Adipocyte (in vitro differentiated cells): ENCODE data around the gene HOXA3.

Experiments used
- DNase-seq: peaks from one replicate; pipeline ENCODE4 v3.0.0-alpha.2; 2015; ENCODE audit warnings: low read depth
- H3K27me3 ChIP-seq: replicated peaks from 2 replicates; pipeline ENCODE4 v1.7.0; 2013; ENCODE audit warnings: mild to moderate bottlenecking, low read length, moderate library complexity; ENCODE audit not compliant: control insufficient read depth, insufficient read depth
- H3K36me3 ChIP-seq: 2 replicates; pipeline ENCODE4 v1.7.0; 2013; ENCODE audit warnings: low read length, mild to moderate bottlenecking, moderate library complexity; ENCODE audit not compliant: control insufficient read depth, insufficient read depth, severe bottlenecking
- H3K4me1 ChIP-seq: 2 replicates; pipeline ENCODE4 v1.7.0; 2013; ENCODE audit warnings: mild to moderate bottlenecking, low read length, moderate library complexity; ENCODE audit not compliant: control insufficient read depth, insufficient read depth
- H3K4me3 ChIP-seq: 2 replicates; pipeline ENCODE4 v1.7.0; 2013; ENCODE audit warnings: mild to moderate bottlenecking, low read length, moderate library complexity
- H3K9ac ChIP-seq: 2 replicates; pipeline ENCODE4 v1.7.0; 2013; ENCODE audit warnings: mild to moderate bottlenecking, low read length, moderate library complexity
- H3K9me3 ChIP-seq: 2 replicates; pipeline ENCODE4 v1.7.0; 2013; ENCODE audit warnings: mild to moderate bottlenecking, low read length, moderate library complexity; ENCODE audit not compliant: control insufficient read depth

HOXA3 gene

DNA sequence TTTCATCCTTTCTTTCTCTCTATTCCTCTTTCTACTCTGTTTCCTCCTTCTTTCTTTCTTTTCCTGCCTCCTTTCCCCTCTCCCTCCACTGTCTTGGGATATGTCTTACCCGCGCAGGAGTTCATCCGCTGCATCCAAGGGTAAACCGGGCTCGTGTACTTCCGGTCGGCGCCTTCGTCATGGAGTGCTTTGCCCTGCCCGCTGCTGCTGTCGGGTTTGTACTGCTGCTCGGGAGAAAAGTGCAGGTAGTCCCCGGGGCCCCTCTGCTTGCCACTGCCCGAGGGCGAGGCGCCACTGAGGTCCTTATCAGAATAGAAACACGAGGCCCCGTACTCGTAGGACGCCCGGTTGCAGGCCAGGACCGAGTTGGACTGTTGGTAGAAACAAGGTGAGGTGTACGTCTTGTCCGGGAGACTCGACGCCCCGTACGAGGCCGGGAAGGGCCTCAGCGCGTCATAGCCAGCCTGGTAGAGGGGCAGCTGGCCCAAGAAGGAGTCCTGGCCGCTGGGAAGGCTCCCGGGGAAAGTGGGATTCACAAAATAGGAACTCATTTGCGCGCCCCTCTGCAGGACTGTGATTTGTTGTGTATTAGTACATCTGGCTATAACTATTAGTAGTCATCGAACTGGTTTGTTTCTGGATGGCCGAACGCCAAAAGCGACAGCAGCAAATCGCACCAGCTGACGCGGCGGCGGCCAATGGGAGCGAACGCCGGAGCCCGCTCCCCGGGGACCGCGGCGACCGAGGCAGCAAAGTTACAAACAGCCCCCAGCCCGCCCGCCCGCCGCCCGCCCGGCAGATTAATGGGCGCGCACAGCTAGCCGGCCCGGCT lies 5.0 kb downstream of the HOXA3 start, which contains the start of gene HOXA6:
Gene HOXA6, minus strand, starts transcription at position 576 of the 832 bp plus-strand sequence. Its CDS starts 25 bp downstream, at position 551.
- Histone ChIP-seq H3K4me3 (peak within 1 kb of the TSS; percentile 94), H3K36me3 (peaks cover 16% of the 10 kb centered on the region), H3K27me3 (no peaks in the 10 kb centered on the region), H3K9me3 (no peaks in the 10 kb centered on the region), H3K9ac (peak within 1 kb of the TSS; percentile 97), H3K4me1 (peaks cover 36% of the 10 kb centered on the region)
- DNase-seq = no peak

DNA sequence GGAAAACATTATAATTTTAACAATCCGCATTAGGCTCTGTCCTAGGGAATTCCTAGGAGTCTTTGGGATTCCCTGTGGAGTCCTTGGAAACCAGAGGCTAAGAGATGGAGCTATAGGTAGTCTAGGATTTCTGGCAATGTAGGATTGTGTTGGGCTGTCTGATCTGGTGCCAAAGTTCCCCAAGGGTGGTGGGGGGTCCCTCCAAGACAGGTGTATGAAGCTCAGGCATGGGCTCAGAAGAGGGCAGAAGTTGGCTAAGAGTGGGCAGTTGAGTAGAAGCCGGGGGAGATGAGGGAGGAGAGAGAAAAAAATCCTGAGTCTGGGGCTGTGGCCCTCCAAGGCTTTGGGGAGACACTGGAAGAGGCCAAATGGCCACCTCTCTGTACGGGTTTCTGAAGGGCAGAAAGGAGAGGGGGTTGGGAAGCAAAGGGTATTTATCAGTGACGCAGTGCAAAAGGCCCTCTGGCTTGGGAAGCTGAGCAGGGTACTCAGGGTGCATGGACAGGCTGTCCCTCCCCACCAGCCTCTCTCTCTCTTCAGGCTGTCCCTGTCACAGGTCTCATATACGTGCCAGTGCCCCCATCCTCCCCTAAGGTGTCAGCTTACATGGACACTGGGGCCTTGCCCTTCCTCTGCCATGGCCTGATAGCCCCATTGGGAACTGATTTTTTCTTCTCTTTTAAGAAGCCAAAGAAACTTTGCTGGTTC lies 5.7 kb downstream of the HOXA3 start:
- Histone ChIP-seq H3K9ac (peak overlapping the region; percentile 88), H3K4me3 (peak overlapping the region; percentile 94), H3K27me3 (no peaks in the 10 kb centered on the region), H3K4me1 (peaks cover 36% of the 10 kb centered on the region), H3K36me3 (peaks cover 18% of the 10 kb centered on the region), H3K9me3 (no peaks in the 10 kb centered on the region)
- no peak for DNase-seq

- Histone ChIP-seq H3K9ac (peak overlapping the region; percentile 88), H3K9me3 (no peaks in the 10 kb centered on the region), H3K27me3 (no peaks in the 10 kb centered on the region), H3K4me1 (peaks cover 39% of the 10 kb centered on the region), H3K4me3 (peak overlapping the region; percentile 94), H3K36me3 (peaks cover 25% of the 10 kb centered on the region)
- no peak for DNase-seq
These were observed 6.4 kb downstream of the HOXA3 start for GRCh38 chr7:27145914-27146412.

DNA sequence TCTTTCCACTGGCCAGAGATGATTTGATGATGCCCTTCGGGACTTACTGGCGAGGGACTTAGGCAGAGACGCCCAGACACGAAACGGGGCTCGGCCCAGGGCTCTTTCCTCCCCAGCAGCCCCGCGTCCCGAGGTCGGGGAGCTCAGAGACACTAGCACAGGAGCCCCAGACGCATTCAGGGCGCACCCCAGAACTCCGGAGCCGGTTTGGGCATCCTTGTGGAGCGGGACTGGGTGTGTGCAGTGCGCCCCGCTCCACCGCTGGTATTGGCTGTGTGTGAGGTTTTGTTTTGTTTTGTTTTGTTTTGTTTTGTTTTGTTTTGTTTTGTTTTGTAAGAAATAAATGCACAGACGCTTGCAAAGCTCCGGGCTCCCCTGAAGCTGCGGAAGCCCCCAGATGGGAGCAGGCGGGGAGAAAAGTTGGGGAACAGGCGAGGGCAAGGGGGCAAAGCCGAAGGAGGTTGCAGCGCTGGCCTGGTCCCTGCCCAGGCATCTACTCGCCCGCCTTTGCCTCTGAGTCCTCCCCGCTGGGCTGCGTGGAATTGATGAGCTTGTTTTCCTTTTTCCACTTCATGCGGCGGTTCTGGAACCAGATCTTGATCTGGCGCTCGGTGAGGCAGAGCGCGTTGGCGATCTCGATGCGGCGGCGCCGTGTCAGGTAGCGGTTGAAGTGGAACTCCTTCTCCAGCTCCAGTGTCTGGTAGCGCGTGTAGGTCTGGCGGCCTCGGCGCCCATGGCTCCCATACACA lies 7.0 kb downstream of the HOXA3 start:
- H3K4me3 ChIP-seq = peak overlapping the region; percentile 94
- H3K9ac ChIP-seq = peak overlapping the region; percentile 88
- peaks cover 44% of the 10 kb centered on the region for H3K4me1 ChIP-seq
- H3K9me3 ChIP-seq = no peaks in the 10 kb centered on the region
- H3K27me3 ChIP-seq = no peaks in the 10 kb centered on the region
- peaks cover 25% of the 10 kb centered on the region for H3K36me3 ChIP-seq
- DNase-seq = no peak

- Histone ChIP-seq H3K4me1 (peaks cover 50% of the 10 kb centered on the region), H3K36me3 (peaks cover 25% of the 10 kb centered on the region), H3K4me3 (peak overlapping the region; percentile 94), H3K27me3 (no peaks in the 10 kb centered on the region), H3K9me3 (no peaks in the 10 kb centered on the region), H3K9ac (peak overlapping the region; percentile 88)
- no peak for DNase-seq
These were observed 7.6 kb downstream of the HOXA3 start for GRCh38 chr7:27144781-27145164.

GRCh38 chr7:27143950-27144780 lies 8.2 kb downstream of the HOXA3 start:
- no peak for DNase-seq
- Histone ChIP-seq H3K36me3 (peaks cover 25% of the 10 kb centered on the region), H3K4me1 (peaks cover 50% of the 10 kb centered on the region), H3K27me3 (no peaks in the 10 kb centered on the region), H3K9me3 (no peaks in the 10 kb centered on the region), H3K9ac (peak overlapping the region; percentile 88), H3K4me3 (peak overlapping the region; percentile 94)

DNA sequence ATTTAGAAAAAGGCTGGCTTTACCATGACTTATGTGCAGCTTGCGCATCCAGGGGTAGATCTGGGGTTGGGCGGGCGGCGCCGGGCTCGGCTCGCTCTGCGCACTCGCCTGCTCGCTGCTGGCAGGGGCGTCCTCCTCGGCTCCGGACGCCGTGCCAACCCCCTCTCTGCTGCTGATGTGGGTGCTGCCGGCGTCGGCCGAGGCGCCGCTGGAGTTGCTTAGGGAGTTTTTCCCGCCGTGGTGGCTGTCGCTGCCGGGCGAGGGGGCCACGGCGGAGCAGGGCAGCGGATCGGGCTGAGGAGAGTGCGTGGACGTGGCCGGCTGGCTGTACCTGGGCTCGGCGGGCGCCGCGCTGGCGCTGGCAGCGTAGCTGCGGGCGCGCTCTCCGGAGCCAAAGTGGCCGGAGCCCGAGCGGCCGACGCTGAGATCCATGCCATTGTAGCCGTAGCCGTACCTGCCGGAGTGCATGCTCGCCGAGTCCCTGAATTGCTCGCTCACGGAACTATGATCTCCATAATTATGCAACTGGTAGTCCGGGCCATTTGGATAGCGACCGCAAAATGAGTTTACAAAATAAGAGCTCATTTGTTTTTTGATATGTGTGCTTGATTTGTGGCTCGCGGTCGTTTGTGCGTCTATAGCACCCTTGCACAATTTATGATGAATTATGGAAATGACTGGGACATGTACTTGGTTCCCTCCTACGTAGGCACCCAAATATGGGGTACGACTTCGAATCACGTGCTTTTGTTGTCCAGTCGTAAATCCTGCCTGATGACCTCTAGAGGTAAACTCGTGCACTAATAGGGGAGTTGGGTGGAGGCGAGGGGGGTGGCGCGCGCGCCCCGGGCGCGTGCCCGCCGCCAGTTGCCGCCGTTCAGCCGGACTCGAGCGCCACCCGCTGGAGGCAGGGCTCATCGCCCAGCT lies 9.1 kb downstream of the HOXA3 start, which contains the start of gene HOXA5:
Gene HOXA5, minus strand, starts transcription at position 659 of the 927 bp plus-strand sequence. Its CDS starts 74 bp downstream, at position 585.
- no peak for DNase-seq

GRCh38 chr7:27142580-27143022 lies 9.8 kb downstream of the HOXA3 start:
- no peaks in the 10 kb centered on the region for H3K27me3 ChIP-seq
- no peak for DNase-seq
- H3K36me3 ChIP-seq = peaks cover 25% of the 10 kb centered on the region
- peak overlapping the region; percentile 82 for H3K4me3 ChIP-seq
- H3K9ac ChIP-seq = peak overlapping the region; percentile 88
- no peaks in the 10 kb centered on the region for H3K9me3 ChIP-seq
- peaks cover 57% of the 10 kb centered on the region for H3K4me1 ChIP-seq

More for the DNA sequence above, 9.1 kb downstream of the HOXA3 start, which contains the start of gene HOXA5:
- Histone ChIP-seq H3K9me3 (no peaks in the 10 kb centered on the region), H3K4me3 (peak within 1 kb of the TSS; percentile 94), H3K4me1 (peaks cover 55% of the 10 kb centered on the region), H3K27me3 (no peaks in the 10 kb centered on the region), H3K9ac (peak within 1 kb of the TSS; percentile 88), H3K36me3 (peaks cover 25% of the 10 kb centered on the region)

DNA sequence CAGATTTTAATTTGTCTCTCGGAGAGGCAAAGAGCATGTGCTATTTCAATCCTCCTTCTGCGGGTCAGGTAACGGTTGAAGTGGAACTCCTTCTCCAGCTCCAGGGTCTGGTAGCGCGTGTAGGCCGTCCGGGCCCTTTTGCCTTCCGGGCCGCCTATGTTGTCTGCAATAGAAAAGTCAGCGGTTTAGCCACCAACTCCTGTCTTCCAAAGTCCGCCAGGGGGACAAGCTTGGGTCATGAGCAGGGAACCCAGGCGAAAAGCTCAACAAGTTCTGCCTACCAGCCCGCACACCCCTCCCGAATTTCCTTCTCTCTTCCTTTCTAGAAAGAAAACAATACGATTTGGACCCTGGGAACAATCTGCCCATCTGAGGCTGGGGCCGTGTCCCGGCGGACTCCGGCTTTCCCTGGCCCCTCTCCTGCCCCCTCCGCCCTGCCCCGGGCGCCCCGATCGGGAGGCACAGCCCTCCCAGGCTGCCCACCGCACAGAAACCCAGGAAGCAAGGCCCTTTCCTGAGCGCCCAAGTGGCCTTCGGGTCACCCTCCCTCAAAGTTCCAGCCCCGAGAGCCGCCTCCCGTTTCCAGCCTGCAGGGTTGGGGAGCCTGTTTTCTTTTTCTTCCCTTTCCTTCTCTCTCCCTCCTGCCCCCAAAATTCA lies 10.3 kb downstream of the HOXA3 start:
- peaks cover 57% of the 10 kb centered on the region for H3K4me1 ChIP-seq
- no peak for DNase-seq
- no peaks in the 10 kb centered on the region for H3K27me3 ChIP-seq
- peak overlapping the region; percentile 88 for H3K9ac ChIP-seq
- H3K9me3 ChIP-seq = no peaks in the 10 kb centered on the region
- peaks cover 25% of the 10 kb centered on the region for H3K36me3 ChIP-seq
- peak overlapping the region; percentile 82 for H3K4me3 ChIP-seq
